Effector memory CD4-positive, alpha-beta T cell (primary cell): ENCODE measurements around the gene TBC1D20.
"Not testable (repeated sequence)": the region's sequence is repeated elsewhere in the genome, so short reads cannot be mapped to it uniquely, and the experiment has no call there.

ENCODE experiments used
- DNase-seq, 3 donors: peaks; one replicate each; pipeline ENCODE4 v3.0.0-alpha.2; 2020
- H3K27ac ChIP-seq: 2 replicates; pipeline ENCODE4 v1.7.0; 2013; ENCODE audit warnings: mild to moderate bottlenecking, low read length, moderate library complexity; ENCODE audit not compliant: insufficient read depth, poor library complexity, severe bottlenecking
- H3K27me3 ChIP-seq: replicated peaks from 2 replicates; pipeline ENCODE4 v1.7.0; 2013; ENCODE audit warnings: mild to moderate bottlenecking, low read length; ENCODE audit not compliant: insufficient read depth, control insufficient read depth, poor library complexity, severe bottlenecking
- H3K36me3 ChIP-seq: 2 replicates; pipeline ENCODE4 v1.7.0; 2013; ENCODE audit warnings: mild to moderate bottlenecking, low read length, moderate library complexity; ENCODE audit not compliant: control insufficient read depth, insufficient read depth
- H3K4me1 ChIP-seq: 2 replicates; pipeline ENCODE4 v1.7.0; 2013; ENCODE audit warnings: low read length, mild to moderate bottlenecking; ENCODE audit not compliant: control insufficient read depth, insufficient read depth, poor library complexity, severe bottlenecking
- H3K4me3 ChIP-seq: 2 replicates; pipeline ENCODE4 v1.7.0; 2013; ENCODE audit warnings: low read length, low read depth, mild to moderate bottlenecking; ENCODE audit not compliant: insufficient read depth, poor library complexity, severe bottlenecking
- H3K9me3 ChIP-seq: 2 replicates; pipeline ENCODE4 v1.7.0; 2013; ENCODE audit warnings: mild to moderate bottlenecking, low read length, moderate library complexity; ENCODE audit not compliant: control insufficient read depth

Gene TBC1D20

DNA sequence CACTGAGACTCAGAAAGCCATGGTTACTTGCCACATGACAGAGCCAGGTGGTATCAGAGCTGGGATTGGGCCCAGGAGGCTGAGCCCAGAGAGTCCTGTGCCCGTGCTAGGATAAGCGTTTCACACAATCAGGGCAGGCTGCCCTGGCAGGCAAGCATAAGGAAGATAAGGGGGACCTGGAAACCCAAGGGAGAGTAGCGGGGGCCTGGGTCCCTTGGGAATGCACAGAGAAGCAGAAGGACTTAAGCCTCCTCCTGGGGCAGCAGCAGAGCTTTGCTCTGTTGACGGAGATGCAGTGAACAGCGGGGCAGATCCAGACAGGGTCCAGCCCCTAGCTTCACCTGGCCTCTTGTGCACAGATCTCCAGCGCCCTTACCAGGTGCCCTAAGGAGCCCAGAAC is 73.1 kb downstream of the TBC1D20 start:
- H3K4me3 ChIP-seq = no peak overlapping the region
- H3K27me3 ChIP-seq = no peaks in the 10 kb centered on the region
- DNase-seq = no peak
- H3K36me3 ChIP-seq = peaks cover 25% of the 10 kb centered on the region
- H3K4me1 ChIP-seq = no peaks in the 10 kb centered on the region
- no peak overlapping the region for H3K27ac ChIP-seq
- no peaks in the 10 kb centered on the region for H3K9me3 ChIP-seq

DNA sequence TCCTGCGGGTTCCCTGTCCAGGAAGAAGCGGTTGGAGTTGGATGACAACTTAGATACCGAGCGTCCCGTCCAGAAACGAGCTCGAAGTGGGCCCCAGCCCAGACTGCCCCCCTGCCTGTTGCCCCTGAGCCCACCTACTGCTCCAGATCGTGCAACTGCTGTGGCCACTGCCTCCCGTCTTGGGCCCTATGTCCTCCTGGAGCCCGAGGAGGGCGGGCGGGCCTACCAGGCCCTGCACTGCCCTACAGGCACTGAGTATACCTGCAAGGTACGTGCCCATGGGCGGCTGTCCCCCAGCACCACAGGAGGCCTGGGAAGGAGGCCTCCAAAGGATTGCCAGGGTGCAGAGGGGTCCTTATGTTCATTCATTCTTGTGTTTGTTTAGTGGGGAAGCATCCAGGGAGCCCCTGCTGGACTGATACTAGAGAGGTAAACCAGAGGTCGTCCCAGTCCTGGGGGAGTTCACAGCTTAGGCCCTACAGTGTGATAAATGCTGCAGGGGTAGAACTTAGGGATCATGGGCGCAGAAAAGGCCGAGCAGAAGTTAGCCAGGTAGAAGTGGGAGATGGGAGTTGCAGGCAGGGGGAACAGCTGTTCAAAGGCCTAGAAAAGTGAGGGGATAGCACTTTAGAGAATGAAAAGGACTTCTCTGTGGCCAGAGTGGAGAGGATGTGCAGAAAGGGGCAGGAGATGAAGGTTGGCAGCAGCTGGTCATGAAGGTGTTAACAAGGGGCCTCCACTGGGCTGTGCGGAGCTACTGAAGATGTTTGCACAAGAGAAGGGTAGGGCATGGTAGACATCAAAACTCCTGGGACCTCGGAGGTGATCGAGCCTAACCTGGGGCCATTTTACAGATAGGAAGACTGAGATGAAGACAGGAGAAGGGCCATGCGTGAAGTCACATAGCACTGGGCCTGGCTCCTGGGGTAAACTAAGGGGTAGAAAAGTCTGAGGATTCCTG is 74.0 kb downstream of the TBC1D20 start:
- DNase-seq = no peak
- Histone ChIP-seq H3K36me3 (peaks cover 25% of the 10 kb centered on the region), H3K4me1 (no peaks in the 10 kb centered on the region), H3K4me3 (no peak overlapping the region), H3K27me3 (no peaks in the 10 kb centered on the region), H3K27ac (no peak overlapping the region), H3K9me3 (no peaks in the 10 kb centered on the region)

GRCh38 chr20:387520-387919 is 74.8 kb downstream of the TBC1D20 start:
- DNase-seq = no peak
- H3K36me3 ChIP-seq = peaks cover 25% of the 10 kb centered on the region
- H3K27ac ChIP-seq = no peak overlapping the region

DNA sequence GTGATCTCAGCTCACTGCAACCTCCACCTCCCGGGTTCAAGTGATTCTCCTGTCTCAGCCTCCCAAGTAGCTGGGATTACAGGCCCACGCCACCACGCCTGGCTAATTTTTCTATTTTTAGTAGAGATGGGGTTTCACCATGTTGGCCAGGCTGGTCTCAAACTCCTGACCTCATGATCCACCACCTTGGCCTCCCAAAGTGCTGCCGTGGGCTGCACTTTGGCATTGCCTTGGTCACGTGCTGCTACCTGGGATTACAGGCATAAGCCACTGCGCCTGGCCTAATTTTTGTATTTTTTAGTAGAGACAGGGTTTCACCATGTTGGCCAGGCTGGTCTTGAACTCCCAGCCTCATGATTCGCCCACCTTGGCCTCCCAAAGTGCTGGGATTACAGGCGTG is 75.7 kb downstream of the TBC1D20 start:
- not testable (repeated sequence) for H3K4me3 ChIP-seq, H3K9me3 ChIP-seq, H3K27ac ChIP-seq, DNase-seq, H3K4me1 ChIP-seq, H3K27me3 ChIP-seq
- H3K36me3 ChIP-seq = peaks cover 25% of the 10 kb centered on the region

More at GRCh38 chr20:387520-387919, 74.8 kb downstream of the TBC1D20 start:
- Histone ChIP-seq H3K4me3 (no peak overlapping the region), H3K27me3 (no peaks in the 10 kb centered on the region), H3K4me1 (no peaks in the 10 kb centered on the region), H3K9me3 (no peaks in the 10 kb centered on the region)
